ENCODE results near the gene IFITM10.
A peak's percentile ranks its signal among the peaks of the same experiment; 100 is the strongest.

IFITM10 gene

GRCh38 chr11:1747753-1748635, 2.4 kb downstream of the IFITM10 start:
- peak overlapping the region; percentile 46 for H3K4me3 ChIP-seq (ENCODE audit: low read length)
- TF ChIP-seq, protein P1, sequence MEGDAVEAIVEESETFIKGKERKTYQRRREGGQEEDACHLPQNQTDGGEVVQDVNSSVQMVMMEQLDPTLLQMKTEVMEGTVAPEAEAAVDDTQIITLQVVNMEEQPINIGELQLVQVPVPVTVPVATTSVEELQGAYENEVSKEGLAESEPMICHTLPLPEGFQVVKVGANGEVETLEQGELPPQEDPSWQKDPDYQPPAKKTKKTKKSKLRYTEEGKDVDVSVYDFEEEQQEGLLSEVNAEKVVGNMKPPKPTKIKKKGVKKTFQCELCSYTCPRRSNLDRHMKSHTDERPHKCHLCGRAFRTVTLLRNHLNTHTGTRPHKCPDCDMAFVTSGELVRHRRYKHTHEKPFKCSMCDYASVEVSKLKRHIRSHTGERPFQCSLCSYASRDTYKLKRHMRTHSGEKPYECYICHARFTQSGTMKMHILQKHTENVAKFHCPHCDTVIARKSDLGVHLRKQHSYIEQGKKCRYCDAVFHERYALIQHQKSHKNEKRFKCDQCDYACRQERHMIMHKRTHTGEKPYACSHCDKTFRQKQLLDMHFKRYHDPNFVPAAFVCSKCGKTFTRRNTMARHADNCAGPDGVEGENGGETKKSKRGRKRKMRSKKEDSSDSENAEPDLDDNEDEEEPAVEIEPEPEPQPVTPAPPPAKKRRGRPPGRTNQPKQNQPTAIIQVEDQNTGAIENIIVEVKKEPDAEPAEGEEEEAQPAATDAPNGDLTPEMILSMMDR (conservative IDR thresholded peaks at IDR 0.05; ENCODE audit: low read length): no peak
- no peak for DNase-seq (ENCODE audit: low read depth)

DNA sequence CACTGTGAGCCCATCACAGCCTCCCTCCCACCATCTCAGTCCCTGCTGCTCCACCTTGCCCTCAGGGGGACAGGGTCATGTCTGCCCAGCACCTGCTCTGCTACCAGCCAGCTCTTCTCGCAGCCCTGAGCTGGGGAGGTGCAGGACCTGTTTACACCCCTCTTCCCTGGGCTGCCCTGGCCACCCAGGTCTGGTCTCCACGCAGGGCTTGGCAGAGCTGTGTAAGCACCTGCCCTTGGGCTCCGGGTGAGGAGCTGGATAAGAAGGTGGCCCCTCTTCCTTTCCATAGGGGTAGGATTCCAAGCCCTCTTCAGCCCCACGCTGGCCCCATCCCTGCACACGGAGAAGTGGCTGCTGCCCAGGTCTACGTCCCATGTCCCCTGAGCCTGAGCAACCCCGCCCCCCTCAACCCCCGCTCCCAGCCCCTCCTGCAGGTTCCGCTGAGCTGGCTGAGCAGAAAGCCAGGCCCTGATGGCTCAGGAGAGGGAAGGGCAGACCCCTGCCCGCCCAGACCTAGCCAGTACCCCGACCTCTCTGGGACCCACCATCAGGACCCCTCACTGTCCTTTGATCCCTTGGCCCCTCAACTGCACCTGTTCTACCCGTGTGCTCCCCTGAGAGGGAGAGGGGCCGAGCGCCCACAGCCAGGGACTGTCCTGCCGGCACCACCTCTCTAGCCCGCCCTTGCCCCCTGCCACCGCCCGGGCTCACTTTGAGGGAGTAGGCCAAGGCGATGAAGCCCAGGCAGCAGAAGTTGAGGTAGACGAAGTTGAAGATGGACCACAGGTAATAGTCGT, 3.2 kb downstream of the IFITM10 start:
- TF ChIP-seq, protein P1 (conservative IDR thresholded peaks at IDR 0.05; ENCODE audit: low read length): no peak
- no peak overlapping the region for H3K4me3 ChIP-seq (ENCODE audit: low read length)
- no peak for DNase-seq (ENCODE audit: low read depth)

DNA sequence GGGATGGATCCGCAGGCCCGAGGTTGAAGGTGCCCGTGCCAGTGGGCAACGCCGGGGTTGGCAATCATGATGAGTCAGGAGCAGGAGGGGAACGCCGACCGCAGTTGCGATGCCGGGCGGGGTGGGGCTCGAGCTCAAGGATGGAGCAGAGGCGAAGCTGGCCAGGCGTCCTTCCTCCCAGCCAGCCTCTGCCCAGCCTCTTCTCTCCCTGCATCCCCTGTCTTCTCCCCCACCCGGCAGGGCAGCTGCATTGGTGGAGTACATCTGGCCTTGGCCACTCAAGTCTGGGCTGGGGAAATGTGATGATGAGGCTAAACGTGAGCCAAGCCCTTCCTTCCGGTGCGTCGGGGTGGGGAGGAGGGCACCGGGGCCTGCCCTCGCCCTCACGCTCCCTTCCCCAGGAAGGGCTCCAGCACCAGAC, 3.9 kb downstream of the IFITM10 start:
- no peak overlapping the region for H3K4me3 ChIP-seq (ENCODE audit: low read length)
- DNase-seq (ENCODE audit: low read depth): no peak
- TF ChIP-seq, protein P1 (conservative IDR thresholded peaks at IDR 0.05; ENCODE audit: low read length): no peak

GRCh38 chr11:1745701-1746320, 4.6 kb downstream of the IFITM10 start:
- TF ChIP-seq, protein P1 (conservative IDR thresholded peaks at IDR 0.05; ENCODE audit: low read length): no peak
- H3K4me3 ChIP-seq (ENCODE audit: low read length): no peak overlapping the region

DNA sequence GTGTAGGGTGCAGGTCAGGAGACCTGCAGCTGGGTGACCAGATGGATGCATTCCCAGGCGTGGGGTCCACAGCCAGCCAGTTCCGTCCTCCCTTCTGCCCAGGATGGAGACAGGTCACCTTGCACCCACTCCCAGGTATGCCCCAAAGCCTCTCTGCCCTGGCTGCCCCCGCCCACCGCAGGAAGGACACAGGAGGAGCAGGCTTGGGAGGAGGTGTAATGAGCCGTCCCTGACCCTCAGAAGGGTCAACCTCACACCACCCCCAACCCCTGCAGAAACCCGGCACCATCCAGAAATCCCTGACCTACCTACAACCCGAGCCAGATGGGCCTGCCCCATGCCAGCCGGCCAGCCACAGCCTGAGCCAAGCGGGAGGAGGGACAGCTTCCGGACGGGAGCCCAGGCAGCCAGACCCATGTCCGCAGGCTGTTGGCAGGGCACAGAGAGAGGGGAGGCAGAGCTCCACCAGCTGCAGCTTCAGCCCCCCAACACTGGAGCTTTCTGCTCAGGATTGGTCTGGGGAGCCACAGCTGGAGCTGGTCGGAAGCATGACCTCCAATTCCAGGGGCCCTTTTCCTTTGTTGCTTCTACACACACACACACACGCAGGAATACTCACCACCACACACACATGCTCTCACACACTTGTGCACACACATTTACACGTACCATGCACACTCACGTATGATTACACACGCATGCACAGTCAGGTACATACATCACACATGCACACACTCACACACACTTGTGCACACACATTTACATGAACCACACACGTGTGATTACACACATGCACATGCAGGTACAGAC, 5.3 kb downstream of the IFITM10 start:
- no peak overlapping the region for H3K4me3 ChIP-seq (ENCODE audit: low read length)
- DNase-seq (ENCODE audit: low read depth): no peak
- TF ChIP-seq, protein P1 (conservative IDR thresholded peaks at IDR 0.05; ENCODE audit: low read length): no peak

More at GRCh38 chr11:1745701-1746320, 4.6 kb downstream of the IFITM10 start:
- no peak for DNase-seq (ENCODE audit: low read depth)

GRCh38 chr11:1744137-1744886, 6.1 kb downstream of the IFITM10 start:
- TF ChIP-seq, protein P1 (conservative IDR thresholded peaks at IDR 0.05; ENCODE audit: low read length): no peak; the same call in 1 of the 2 replicates
- DNase-seq (ENCODE audit: low read depth): no peak
- no peak overlapping the region for H3K4me3 ChIP-seq (ENCODE audit: low read length)
